ENCODE data around the gene RBM24.
"Not testable (repeated sequence)": the region's sequence is repeated elsewhere in the genome, so short reads cannot be mapped to it uniquely, and the experiment has no call there.

RBM24 gene

DNA sequence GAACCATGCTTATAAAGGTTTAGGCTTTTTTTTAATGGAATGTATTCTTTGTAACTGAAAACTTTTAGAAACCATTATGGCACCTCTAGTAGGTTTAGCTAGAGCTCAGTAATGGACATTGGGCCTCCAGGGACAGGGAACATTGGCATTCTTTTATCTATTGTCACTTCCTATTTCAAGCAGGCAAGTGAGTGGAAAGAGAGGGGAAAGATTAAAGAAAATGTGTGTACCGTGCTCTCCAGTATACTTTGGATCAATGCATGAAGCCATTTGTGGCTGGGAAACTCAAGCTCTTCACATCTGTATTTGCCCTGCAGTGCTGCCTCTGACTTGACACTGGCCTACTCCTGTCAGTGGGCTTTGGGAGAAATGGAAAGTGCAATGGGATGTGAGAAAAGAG is 18.6 kb downstream of the RBM24 start:
- H3K27ac Mint-ChIP-seq, result no peak overlapping the region
- no peak overlapping the region for H3K4me3 Mint-ChIP-seq
- H3K36me3 Mint-ChIP-seq, result no peaks in the 10 kb centered on the region
- H3K4me1 Mint-ChIP-seq, result no peaks in the 10 kb centered on the region
- DNase-seq (no peak), ATAC-seq (replicated peaks) (no peak)
- H3K9me3 Mint-ChIP-seq, result peaks cover 0 to 1% of the 10 kb centered on the region in 2 donors
- H3K27me3 Mint-ChIP-seq, result peaks cover 0 to 3% of the 10 kb centered on the region in 2 donors

DNA sequence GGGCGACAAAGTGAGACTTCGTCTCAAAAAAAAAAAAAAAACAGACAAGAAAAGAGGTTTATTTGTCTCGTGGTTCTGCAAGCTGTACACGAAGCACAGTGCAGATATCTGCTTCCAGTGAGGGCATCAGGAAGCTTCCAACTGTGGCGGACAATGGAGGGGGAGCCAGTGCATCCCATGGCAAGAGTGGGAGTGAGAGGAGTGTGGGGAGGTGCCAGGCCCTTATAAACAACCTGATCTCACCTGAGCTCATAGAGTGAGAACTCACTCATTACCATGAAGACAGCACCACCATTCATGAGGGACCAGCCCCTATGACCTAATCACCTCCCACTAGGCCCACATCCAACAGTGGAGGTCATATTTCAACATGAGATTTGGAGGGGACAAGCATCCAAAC is 19.5 kb downstream of the RBM24 start:
- Mint-ChIP-seq H3K4me3 (no peak overlapping the region), H3K36me3 (no peaks in the 10 kb centered on the region), H3K4me1 (no peaks in the 10 kb centered on the region), H3K27me3 (peaks cover 0 to 3% of the 10 kb centered on the region in 2 donors), H3K27ac (no peak overlapping the region), H3K9me3 (peaks cover 0 to 1% of the 10 kb centered on the region in 2 donors)
- ATAC-seq (replicated peaks), result no peak
- no peak for DNase-seq

DNA sequence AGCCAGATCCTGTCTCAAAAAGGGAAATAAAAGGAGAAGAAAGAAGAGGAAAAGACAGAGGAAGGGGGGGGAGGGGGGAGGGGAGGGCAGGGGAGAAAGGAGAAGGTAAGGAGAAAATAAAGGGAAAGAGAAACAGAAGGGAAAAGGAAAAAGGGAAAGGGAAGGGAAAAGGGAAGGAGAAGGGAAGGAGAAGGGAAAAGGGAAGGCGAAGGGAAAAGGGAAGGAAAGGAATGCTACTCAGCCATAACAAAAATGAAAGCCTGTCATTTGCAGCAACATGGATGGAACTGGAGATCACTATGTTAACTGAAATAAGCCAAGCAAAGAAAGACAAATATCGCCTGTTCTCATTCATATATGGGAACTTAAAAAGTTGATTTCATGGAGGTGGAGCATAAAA is 22.3 kb downstream of the RBM24 start:
- DNase-seq (no peak), ATAC-seq (replicated peaks) (no peak)
- H3K27ac Mint-ChIP-seq, result no peak overlapping the region
- no peaks in the 10 kb centered on the region for H3K4me1 Mint-ChIP-seq
- H3K9me3 Mint-ChIP-seq, result peaks cover 0 to 1% of the 10 kb centered on the region in 2 donors
- peaks cover 0 to 3% of the 10 kb centered on the region in 2 donors for H3K27me3 Mint-ChIP-seq
- H3K36me3 Mint-ChIP-seq, result no peaks in the 10 kb centered on the region
- no peak overlapping the region for H3K4me3 Mint-ChIP-seq

DNA sequence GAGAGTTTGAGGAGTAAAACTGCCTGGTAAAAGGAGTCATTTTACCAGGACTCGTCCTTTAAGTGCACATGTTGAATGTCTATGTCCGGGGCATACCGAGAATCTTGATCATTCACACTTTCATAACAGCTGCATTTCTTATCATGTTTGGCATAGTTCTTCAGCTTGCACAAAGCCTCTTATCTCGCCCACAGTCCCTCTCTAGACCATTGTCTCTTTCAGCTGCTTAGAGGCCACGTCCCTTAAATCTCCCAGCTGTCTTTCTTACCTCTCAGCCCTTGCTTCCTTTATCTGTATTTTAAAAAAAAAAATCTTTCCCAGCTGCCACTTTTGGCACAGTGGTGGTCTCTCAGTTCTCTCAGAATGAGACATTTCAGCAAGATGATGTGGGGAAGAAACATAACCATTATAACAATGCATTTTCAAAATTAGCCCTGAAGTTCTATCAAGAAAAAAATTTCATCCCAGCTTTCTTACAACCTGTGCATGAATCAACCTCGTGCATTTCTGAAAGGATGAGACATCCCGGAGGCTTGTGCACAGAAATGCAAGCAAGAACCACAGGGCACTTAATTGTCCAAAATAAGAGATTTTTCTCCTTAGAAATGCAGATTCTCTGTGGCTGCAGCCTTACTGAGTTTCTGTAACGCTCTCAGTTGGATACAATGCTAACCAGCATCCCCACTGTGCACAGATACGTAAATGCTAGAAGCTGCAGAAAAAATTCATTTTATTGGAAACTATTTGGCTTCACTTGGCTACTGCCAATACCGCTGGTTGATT is 24.2 kb downstream of the RBM24 start:
- Mint-ChIP-seq H3K4me1 (no peaks in the 10 kb centered on the region), H3K4me3 (no peak overlapping the region), H3K9me3 (peaks cover 0 to 1% of the 10 kb centered on the region in 2 donors), H3K36me3 (no peaks in the 10 kb centered on the region), H3K27ac (no peak overlapping the region), H3K27me3 (no peaks in the 10 kb centered on the region)
- ATAC-seq (replicated peaks), result no peak
- DNase-seq, result no peak

DNA sequence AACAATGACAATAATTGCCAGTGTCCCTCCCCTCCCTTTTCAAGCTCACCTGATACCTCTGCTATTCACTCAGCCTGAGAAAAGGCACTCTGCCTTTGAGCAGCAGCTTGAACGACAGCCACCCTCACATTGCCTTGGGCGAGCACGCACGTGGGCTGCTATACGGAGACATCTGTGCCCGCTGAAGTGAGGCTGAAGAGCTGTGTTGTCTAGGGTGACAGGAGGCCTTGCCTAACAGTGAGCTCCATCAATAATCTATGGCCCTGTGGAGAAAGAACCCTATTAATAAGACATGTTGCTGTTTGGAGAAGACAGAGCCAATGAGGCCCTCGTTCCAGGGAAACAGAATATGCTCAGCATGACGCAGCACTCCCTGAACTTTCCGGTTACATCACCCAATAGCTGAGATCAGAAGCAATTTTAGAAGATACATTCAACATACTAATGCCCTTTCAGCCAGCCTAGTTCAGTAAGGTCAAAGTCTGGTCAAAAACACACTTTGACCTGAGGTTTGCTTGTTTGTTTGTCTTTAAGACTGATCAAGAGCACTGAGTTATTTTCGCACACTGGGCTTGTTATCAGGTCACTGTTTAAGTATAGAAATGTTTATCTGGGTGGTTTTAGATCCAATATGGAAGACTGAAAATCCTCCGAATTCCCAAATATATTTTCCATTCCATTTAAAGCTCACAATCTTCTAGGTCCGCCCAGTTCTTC is 30.6 kb downstream of the RBM24 start:
- H3K36me3 Mint-ChIP-seq, result no peaks in the 10 kb centered on the region
- DNase-seq (no peak), ATAC-seq (replicated peaks) (no peak)
- H3K9me3 Mint-ChIP-seq, result peaks cover 1 to 5% of the 10 kb centered on the region in 2 donors
- peaks cover 0 to 2% of the 10 kb centered on the region in 2 donors for H3K27me3 Mint-ChIP-seq
- H3K4me3 Mint-ChIP-seq, result no peak overlapping the region
- no peaks in the 10 kb centered on the region for H3K4me1 Mint-ChIP-seq
- H3K27ac Mint-ChIP-seq, result no peak overlapping the region

DNA sequence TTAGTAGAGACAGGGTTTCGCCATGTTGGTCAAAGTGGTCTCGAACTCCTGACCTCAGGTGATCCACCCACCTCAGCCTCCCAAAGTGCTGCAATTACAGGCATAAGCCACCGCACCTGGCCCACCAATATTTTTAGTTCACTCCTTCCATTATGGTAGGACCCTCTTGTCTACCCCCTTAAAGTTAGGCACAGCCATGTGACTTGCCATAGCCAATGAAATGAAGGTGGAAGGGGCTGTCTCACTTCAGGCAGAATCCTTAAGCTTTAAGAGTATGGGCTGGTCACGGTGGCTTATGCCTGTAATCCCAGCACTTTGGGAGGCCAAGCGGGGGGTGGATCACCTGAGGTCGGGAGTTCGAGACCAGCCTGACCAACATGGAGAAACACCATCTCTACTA is 32.1 kb downstream of the RBM24 start:
- DNase-seq; H3K9me3 Mint-ChIP-seq; H3K27ac Mint-ChIP-seq; ATAC-seq (replicated peaks); H3K4me3 Mint-ChIP-seq; H3K36me3 Mint-ChIP-seq; H3K4me1 Mint-ChIP-seq; H3K27me3 Mint-ChIP-seq: not testable (repeated sequence)

DNA sequence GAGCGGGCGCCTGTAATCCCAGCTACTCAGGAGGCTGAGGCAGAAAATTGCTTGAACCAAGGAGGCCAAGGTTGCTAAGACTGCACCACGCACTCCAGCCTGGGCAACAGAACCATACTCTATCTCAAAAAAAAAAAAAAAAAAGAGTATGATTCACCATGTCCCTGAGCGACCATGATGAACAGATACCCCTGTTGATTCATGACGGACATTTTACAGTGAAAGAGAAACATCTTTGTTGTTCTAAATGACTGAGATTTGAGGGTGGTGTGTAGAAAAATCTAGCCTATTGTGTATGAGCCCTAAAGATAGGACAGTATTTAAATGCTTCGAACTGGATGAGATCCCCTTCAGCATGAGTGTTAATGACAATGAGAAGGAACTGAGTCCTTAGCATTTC is 32.8 kb downstream of the RBM24 start:
- Mint-ChIP-seq H3K4me1 (no peaks in the 10 kb centered on the region), H3K36me3 (no peaks in the 10 kb centered on the region), H3K27me3 (peaks cover 0 to 5% of the 10 kb centered on the region in 2 donors), H3K4me3 (no peak overlapping the region), H3K9me3 (peaks cover 2 to 5% of the 10 kb centered on the region in 2 donors), H3K27ac (no peak overlapping the region)
- DNase-seq (no peak), ATAC-seq (replicated peaks) (no peak)

DNA sequence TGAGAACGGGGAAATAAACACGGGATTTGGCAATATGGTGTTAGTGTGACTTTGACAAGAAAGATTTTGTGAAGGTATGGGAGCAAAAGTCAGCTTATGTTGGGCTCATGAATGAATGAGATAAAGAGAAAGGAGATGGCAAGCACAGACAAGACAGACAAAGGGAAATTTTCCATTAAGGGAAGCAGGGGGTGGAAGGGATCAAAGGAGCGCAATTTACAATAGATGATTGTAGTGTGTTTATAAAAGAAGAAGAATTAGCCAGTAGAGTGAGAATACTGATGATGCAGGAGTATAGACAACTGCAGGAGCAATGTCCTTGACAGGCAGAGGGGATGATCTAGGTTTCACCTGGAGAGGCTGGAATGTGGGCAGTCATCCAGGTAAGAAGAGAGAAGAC is 34.1 kb downstream of the RBM24 start:
- Mint-ChIP-seq H3K27ac (no peak overlapping the region), H3K36me3 (no peaks in the 10 kb centered on the region), H3K27me3 (peaks cover 0 to 5% of the 10 kb centered on the region in 2 donors), H3K4me3 (no peak overlapping the region), H3K9me3 (peaks cover 2 to 5% of the 10 kb centered on the region in 2 donors), H3K4me1 (no peaks in the 10 kb centered on the region)
- no peak for DNase-seq
- ATAC-seq (replicated peaks), result no peak

DNA sequence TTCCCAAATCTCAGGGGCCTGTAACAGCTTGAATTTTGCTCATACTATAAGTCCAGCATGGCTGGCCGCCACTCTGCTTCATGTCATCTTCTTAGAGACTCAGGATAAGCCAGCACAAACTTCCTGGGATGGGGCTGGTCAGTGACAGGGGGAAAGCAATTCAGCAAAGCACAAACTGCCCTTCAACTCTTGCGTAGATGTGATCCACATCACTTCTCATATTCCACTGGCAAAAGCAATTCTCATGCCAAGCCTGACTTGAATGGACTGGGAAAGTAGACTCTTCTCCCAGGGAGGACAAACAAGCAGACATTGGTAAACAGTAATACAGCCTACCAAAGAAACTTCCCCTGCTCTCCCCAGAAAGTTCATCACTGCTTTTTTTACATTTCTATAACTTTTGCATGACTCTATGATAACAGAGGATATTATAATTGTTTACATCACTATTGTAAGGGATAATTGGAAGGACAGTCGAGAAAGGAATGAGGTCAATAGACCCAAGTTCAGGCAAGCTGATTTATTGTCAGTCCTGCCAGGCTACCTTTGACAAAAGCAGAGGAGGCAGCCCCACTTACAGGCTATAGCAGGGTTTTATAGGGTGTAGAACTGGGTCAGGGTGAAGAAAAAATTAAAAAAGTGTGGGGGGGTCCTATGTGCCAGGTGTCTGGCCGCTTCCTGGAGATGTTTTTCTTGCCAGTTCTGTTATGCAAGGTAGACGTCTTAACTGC is 37.4 kb downstream of the RBM24 start:
- Mint-ChIP-seq H3K27ac (no peak overlapping the region), H3K9me3 (peaks cover 2 to 5% of the 10 kb centered on the region in 2 donors), H3K4me3 (no peak overlapping the region), H3K4me1 (no peaks in the 10 kb centered on the region), H3K36me3 (no peaks in the 10 kb centered on the region), H3K27me3 (peaks cover 0 to 5% of the 10 kb centered on the region in 2 donors)
- ATAC-seq (replicated peaks) (no peak), DNase-seq (no peak)

DNA sequence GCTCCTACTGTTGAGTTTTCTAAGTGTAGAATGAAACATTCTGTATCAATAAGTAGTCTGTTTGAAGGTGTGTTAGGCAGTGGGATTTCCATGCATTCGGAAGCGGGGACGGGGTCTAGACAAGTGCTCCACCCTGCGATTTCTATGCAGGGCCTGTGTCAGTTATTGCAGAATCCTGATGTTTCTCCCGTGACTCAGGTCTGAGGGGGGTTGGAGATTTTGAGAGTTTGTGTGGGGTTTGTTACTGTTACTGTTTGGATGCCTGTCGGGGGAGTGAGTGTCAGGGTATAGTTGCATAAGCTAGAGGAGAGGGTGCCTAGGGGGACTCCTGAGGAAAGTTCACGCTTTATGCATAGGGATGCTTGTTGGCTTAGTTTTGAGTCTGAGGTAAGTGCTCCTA is 39.1 kb downstream of the RBM24 start:
- not testable (repeated sequence) for H3K9me3 Mint-ChIP-seq; ATAC-seq (replicated peaks); H3K4me1 Mint-ChIP-seq

DNA sequence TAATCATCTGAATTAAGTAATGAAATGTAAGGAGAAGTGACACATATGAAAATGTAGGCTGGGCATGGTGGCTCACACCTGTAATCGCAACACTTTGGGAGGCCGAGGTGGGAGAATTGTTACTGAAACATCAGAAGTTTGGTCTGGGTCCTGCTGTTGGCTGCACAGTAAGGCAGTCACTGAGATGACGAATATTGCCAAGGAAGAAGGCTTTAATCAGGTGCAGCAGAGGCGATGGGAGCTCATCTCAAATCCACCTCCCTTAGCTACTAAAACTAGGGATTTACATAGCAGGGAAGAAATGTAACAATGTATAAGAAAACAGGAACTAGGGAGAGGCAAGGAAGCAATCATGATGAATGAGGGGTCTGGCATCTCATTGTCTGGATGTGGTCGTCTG is 50.1 kb downstream of the RBM24 start:
- H3K4me3 Mint-ChIP-seq, result no peak overlapping the region
- no peaks in the 10 kb centered on the region for H3K4me1 Mint-ChIP-seq
- DNase-seq (no peak), ATAC-seq (replicated peaks) (no peak)
- H3K27ac Mint-ChIP-seq, result no peak overlapping the region
- peaks cover 0 to 3% of the 10 kb centered on the region in 2 donors for H3K36me3 Mint-ChIP-seq
- H3K27me3 Mint-ChIP-seq, result no peaks in the 10 kb centered on the region
- peaks cover 6 to 8% of the 10 kb centered on the region in 2 donors for H3K9me3 Mint-ChIP-seq

More for the DNA sequence above, 39.1 kb downstream of the RBM24 start:
- H3K36me3 Mint-ChIP-seq, DNase-seq, H3K4me3 Mint-ChIP-seq, H3K27ac Mint-ChIP-seq, H3K27me3 Mint-ChIP-seq: not testable (repeated sequence)

DNA sequence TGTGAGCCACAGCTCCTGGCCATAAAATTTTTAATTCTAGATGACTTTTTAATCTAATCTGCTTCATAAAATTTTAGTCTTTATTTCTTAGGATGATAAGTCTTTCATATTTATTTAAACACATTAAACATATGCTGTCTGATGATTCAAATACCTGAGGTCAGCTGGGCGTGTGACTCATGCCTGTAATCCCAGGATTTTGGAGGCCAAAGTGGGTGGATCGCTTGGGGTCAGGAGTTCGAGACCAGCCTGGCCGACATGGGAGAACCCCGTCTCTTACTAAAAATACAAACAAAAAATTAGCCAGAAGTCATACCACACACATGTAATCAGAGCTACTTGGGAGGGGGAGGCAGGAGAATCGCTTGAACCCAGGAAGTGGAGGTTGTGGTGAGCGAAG is 53.1 kb downstream of the RBM24 start:
- DNase-seq, result no peak
- ATAC-seq (replicated peaks), result no peak
- H3K9me3 Mint-ChIP-seq, result peaks cover 6 to 8% of the 10 kb centered on the region in 2 donors
- H3K4me3 Mint-ChIP-seq, result no peak overlapping the region
- no peak overlapping the region for H3K27ac Mint-ChIP-seq
- H3K36me3 Mint-ChIP-seq, result peaks cover 0 to 3% of the 10 kb centered on the region in 2 donors
- H3K27me3 Mint-ChIP-seq, result no peaks in the 10 kb centered on the region
- no peaks in the 10 kb centered on the region for H3K4me1 Mint-ChIP-seq

DNA sequence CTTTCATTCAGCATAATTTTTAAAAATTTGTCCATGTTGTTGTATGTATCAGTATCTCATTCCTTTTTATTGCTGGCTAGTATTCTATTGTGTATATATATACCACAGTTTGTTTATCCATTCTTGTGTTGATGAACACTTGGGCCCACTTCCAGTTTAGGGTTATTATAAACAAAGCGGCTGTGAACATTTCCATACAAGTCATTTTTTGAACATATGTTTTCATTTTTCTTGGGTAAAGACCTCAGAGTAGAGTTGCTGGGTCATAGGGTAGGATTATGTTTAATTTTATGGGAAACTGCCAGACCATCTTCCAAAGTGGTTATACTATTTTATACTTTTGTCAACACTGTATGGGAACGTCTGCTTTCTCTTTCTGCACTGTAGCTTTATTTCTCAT is 55.3 kb downstream of the RBM24 start:
- Mint-ChIP-seq H3K27me3 (no peaks in the 10 kb centered on the region), H3K27ac (no peak overlapping the region), H3K36me3 (no peaks in the 10 kb centered on the region), H3K4me3 (no peak overlapping the region), H3K4me1 (no peaks in the 10 kb centered on the region), H3K9me3 (peaks cover 0 to 3% of the 10 kb centered on the region in 2 donors)
- ATAC-seq (replicated peaks) (no peak), DNase-seq (no peak)

DNA sequence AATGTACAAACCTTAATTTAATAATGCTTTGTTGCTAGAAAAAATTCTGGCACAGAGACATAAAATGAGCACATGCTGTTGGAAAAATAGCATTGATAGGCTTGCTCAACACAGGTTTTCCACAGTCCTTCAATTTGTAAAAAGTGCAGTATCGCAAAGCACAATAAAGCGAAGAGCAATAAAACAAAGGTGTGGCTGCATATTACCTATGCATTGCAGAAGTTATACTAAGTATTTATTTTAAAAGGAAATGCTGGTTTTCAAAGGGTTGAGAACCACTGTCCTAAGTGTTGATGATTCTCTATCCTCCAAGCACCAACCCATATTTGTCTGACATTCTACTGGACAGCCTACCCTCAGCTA is 58.1 kb downstream of the RBM24 start:
- Mint-ChIP-seq H3K36me3 (no peaks in the 10 kb centered on the region), H3K27me3 (no peaks in the 10 kb centered on the region), H3K9me3 (peaks cover 0 to 2% of the 10 kb centered on the region in 2 donors), H3K27ac (no peak overlapping the region), H3K4me3 (no peak overlapping the region), H3K4me1 (no peaks in the 10 kb centered on the region)
- DNase-seq, result no peak
- ATAC-seq (replicated peaks), result no peak

All from stimulated activated naive B cell treated with anti-CD40 and anti-IgM and Interleukin-4, amounts not matched to agents 10 μg/mL and 1 μg/mL and 100 μg/mL, for 72 hours (primary cell).